ENCODE results near the gene LEFTY1. TPM values are rescaled to one million over a fixed set of nuclear protein-coding genes. Genes with fewer than 3 reads are reported as not detected.

Gene LEFTY1
- total and polyA plus RNA-seq, 9 of the 15 experiments (the other 6 are each of a cell fraction or from before 2014, with no cell fraction given): 0.07 to 0.24 (median 0.17) TPM; not detected in 5

DNA sequence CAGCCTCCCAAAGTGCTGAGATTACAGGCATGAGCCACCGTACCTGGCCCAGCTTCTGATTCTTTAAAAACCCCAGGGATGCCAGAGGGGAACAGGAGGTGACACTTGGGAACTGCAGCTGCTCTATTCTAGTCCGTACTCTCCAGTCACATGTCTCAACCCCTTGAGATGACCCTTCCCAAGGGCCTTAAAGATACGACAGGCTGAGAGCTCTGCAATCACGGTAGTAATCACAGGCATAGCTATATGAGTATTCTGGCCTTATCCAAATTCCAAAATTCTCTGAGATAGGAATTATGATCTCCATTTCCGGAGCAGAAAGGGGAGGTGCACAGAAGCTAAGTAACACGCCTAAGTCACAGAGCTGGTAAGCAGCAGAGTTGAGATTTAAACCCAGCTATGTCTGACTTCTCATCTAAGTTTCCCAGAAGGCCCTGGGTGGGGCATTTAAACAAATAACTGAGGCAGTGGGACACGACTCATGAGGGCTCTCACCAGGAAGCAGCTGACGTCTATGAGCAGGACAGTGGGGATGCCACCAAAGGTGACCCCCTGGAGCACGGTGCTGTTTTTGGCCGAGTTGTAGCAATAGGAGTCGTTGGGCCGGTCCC is 11.9 kb downstream of the LEFTY1 start:
- POLR2A ChIA-PET: interaction anchor here (1.4 to 2.2 kb wide), 2 partner anchors 8 to 12 kb away, joined by 5 to 9 read pairs; no protein-coding TSS in a partner anchor
- no peak for ATAC-seq
- CTCF ChIA-PET (ENCODE audit: low intra/inter-chr PET ratio): no interaction called here
- no TSS peak for BruUV-seq (replicated peaks)
- TF ChIP-seq, protein P1, sequence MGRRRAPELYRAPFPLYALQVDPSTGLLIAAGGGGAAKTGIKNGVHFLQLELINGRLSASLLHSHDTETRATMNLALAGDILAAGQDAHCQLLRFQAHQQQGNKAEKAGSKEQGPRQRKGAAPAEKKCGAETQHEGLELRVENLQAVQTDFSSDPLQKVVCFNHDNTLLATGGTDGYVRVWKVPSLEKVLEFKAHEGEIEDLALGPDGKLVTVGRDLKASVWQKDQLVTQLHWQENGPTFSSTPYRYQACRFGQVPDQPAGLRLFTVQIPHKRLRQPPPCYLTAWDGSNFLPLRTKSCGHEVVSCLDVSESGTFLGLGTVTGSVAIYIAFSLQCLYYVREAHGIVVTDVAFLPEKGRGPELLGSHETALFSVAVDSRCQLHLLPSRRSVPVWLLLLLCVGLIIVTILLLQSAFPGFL (CRISPR knock-in tag; IDR thresholded peaks at IDR 0.05): no peak
- TF ChIP-seq, protein P2, sequence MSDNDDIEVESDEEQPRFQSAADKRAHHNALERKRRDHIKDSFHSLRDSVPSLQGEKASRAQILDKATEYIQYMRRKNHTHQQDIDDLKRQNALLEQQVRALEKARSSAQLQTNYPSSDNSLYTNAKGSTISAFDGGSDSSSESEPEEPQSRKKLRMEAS (CRISPR knock-in tag; IDR thresholded peaks at IDR 0.05): no peak
- TF ChIP-seq EP400 (IDR thresholded peaks at IDR 0.05) (no peak), PHB2 (IDR thresholded peaks at IDR 0.05; ENCODE audit: low read depth) (no peak), ZNF232 (CRISPR knock-in tag; IDR thresholded peaks at IDR 0.05) (no peak)
- TF ChIP-seq, protein P3, sequence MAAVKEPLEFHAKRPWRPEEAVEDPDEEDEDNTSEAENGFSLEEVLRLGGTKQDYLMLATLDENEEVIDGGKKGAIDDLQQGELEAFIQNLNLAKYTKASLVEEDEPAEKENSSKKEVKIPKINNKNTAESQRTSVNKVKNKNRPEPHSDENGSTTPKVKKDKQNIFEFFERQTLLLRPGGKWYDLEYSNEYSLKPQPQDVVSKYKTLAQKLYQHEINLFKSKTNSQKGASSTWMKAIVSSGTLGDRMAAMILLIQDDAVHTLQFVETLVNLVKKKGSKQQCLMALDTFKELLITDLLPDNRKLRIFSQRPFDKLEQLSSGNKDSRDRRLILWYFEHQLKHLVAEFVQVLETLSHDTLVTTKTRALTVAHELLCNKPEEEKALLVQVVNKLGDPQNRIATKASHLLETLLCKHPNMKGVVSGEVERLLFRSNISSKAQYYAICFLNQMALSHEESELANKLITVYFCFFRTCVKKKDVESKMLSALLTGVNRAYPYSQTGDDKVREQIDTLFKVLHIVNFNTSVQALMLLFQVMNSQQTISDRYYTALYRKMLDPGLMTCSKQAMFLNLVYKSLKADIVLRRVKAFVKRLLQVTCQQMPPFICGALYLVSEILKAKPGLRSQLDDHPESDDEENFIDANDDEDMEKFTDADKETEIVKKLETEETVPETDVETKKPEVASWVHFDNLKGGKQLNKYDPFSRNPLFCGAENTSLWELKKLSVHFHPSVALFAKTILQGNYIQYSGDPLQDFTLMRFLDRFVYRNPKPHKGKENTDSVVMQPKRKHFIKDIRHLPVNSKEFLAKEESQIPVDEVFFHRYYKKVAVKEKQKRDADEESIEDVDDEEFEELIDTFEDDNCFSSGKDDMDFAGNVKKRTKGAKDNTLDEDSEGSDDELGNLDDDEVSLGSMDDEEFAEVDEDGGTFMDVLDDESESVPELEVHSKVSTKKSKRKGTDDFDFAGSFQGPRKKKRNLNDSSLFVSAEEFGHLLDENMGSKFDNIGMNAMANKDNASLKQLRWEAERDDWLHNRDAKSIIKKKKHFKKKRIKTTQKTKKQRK (IDR thresholded peaks at IDR 0.05; ENCODE audit: borderline replicate concordance, low read depth, low read length): no peak
- TF ChIP-seq, protein P4, sequence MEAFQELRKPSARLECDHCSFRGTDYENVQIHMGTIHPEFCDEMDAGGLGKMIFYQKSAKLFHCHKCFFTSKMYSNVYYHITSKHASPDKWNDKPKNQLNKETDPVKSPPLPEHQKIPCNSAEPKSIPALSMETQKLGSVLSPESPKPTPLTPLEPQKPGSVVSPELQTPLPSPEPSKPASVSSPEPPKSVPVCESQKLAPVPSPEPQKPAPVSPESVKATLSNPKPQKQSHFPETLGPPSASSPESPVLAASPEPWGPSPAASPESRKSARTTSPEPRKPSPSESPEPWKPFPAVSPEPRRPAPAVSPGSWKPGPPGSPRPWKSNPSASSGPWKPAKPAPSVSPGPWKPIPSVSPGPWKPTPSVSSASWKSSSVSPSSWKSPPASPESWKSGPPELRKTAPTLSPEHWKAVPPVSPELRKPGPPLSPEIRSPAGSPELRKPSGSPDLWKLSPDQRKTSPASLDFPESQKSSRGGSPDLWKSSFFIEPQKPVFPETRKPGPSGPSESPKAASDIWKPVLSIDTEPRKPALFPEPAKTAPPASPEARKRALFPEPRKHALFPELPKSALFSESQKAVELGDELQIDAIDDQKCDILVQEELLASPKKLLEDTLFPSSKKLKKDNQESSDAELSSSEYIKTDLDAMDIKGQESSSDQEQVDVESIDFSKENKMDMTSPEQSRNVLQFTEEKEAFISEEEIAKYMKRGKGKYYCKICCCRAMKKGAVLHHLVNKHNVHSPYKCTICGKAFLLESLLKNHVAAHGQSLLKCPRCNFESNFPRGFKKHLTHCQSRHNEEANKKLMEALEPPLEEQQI (IDR thresholded peaks at IDR 0.05): no peak
- Histone ChIP-seq H3K27ac (ENCODE audit: extremely low read depth, low read depth, low read length) (no peak overlapping the region), H3K36me3 (ENCODE audit: control insufficient read depth, insufficient read depth, low read length) (peaks cover 77% of the 10 kb centered on the region), H3K9me1 (ENCODE audit: control insufficient read depth, insufficient read depth, low read length) (peaks cover 6% of the 10 kb centered on the region), H3K9me3 (replicated peaks; ENCODE audit: control insufficient read depth, insufficient read depth, low read depth, low read length) (no peaks in the 10 kb centered on the region), H3K9ac (ENCODE audit: insufficient read depth in 1 of 2, low read depth in 2 of 2, low read length in 2 of 2) (peak overlapping the region in 1 of 2 experiments; percentile 3; a peak in 1 of 4 replicates), H3K4me1 (replicated peaks in 1 of 2; ENCODE audit: control insufficient read depth in 2 of 2, insufficient read depth in 2 of 2, low read length in 2 of 2) (peaks cover 23 to 30% of the 10 kb centered on the region in 2 experiments; a peak in 4 of 5 replicates), H3K27me3 (ENCODE audit: control insufficient read depth in 2 of 2, insufficient read depth in 2 of 2, low read length in 2 of 2) (no peaks in the 10 kb centered on the region), H3K79me2 (ENCODE audit: control insufficient read depth, insufficient read depth, low read length) (peaks cover 37% of the 10 kb centered on the region), H3K4me3 (no peak overlapping the region), H3K4me2 (ENCODE audit: insufficient read depth, low read length) (no peak overlapping the region), H2AFZ (ENCODE audit: low read depth, low read length) (no peak overlapping the region), H4K20me1 (replicated peaks; ENCODE audit: control insufficient read depth, insufficient read depth, low read length) (peaks cover 17% of the 10 kb centered on the region; the same call in 1 of the 2 replicates)
- intact Hi-C loops (cut with micrococcal nuclease): no loop called here
- FAIRE-seq: no peak
- WGBS (ENCODE audit: insufficient coverage, low coverage, missing lambda C conversion rate): 85% methylated on average over 12 of the region's 12 CpGs
- no peak for DNase-seq (ENCODE audit: extremely low read depth in 1 of 4, low spot score in 3 of 4)
- in situ Hi-C loops (cut with MboI): loop anchor here (5.0 kb wide), 1 partner anchor 80 kb away; no protein-coding TSS in a partner anchor

Measured in K562 (cell line).